Fibroblast of the aortic adventitia (primary cell): Measurements from ENCODE around the gene PHLDA1. TPM values are rescaled to one million over a fixed set of nuclear protein-coding genes. Genes with fewer than 3 reads are reported as not detected.

ENCODE experiments used
- DNase-seq: peaks from one replicate; pipeline ENCODE4 v3.0.0-alpha.2; 2010; ENCODE audit warnings: low read depth
- H3K4me3 ChIP-seq: 2 replicates; pipeline ENCODE4 v1.5.1; 2011; ENCODE audit warnings: low read depth, mild to moderate bottlenecking, control low read depth, low read length, moderate library complexity
- CTCF ChIP-seq: IDR thresholded peaks from 2 replicates; pipeline ENCODE4 v1.5.1; 2011; ENCODE audit warnings: mild to moderate bottlenecking, low read length, control low read depth, inconsistent platforms; ENCODE audit not compliant: insufficient read depth
- total RNA-seq: library from RNA; depleted of rRNA; stranded (reverse); fragments of >200 nt; gene quantifications from 2 replicates; pipeline ENCODE4 v1.2.3, GENCODE V29; 2012; ENCODE audit warnings: low replicate concordance

PHLDA1 gene
- total RNA-seq, 1 donor = 202 TPM

GRCh38 chr12:76007640-76008039 lies 23.9 kb downstream of the PHLDA1 start:
- DNase-seq = no peak
- no peak for TF ChIP-seq CTCF
- H3K4me3 ChIP-seq = no peak overlapping the region

GRCh38 chr12:76006028-76006925 lies 25.3 kb downstream of the PHLDA1 start:
- no peak overlapping the region for H3K4me3 ChIP-seq
- TF ChIP-seq CTCF = no peak
- DNase-seq = no peak

GRCh38 chr12:76003355-76003638 lies 28.3 kb downstream of the PHLDA1 start:
- no peak for TF ChIP-seq CTCF
- no peak overlapping the region for H3K4me3 ChIP-seq
- no peak for DNase-seq

- no peak for DNase-seq
- TF ChIP-seq CTCF = no peak
- no peak overlapping the region for H3K4me3 ChIP-seq
Observed at GRCh38 chr12:76002598-76003354, 28.8 kb downstream of the PHLDA1 start.

GRCh38 chr12:75998292-75999063 lies 33.1 kb downstream of the PHLDA1 start:
- no peak for TF ChIP-seq CTCF
- DNase-seq = no peak
- no peak overlapping the region for H3K4me3 ChIP-seq

- DNase-seq = no peak
- no peak overlapping the region for H3K4me3 ChIP-seq
- no peak for TF ChIP-seq CTCF
Observed at GRCh38 chr12:75997658-75998057, 33.9 kb downstream of the PHLDA1 start.
